Fibroblast of upper back skin (primary cell): ENCODE results near the gene IMPG2.
A peak's percentile ranks its signal among the peaks of the same experiment; 100 is the strongest.

Experiments
- DNase-seq: peaks from one replicate; pipeline ENCODE4 v3.0.0-alpha.2; 2013

The IMPG2 gene

GRCh38 chr3:101273156-101273555, 47.2 kb downstream of the IMPG2 start:
- DNase-seq: no peak

GRCh38 chr3:101271728-101272127, 48.6 kb downstream of the IMPG2 start:
- no peak for DNase-seq

- DNase-seq: no peak
These were observed 50.2 kb downstream of the IMPG2 start for GRCh38 chr3:101270149-101270548.

- DNase-seq: no peak
These were observed 51.3 kb downstream of the IMPG2 start for GRCh38 chr3:101268971-101269671.

GRCh38 chr3:101268141-101268540, 52.2 kb downstream of the IMPG2 start:
- DNase-seq: no peak

GRCh38 chr3:101266566-101266965, 53.8 kb downstream of the IMPG2 start:
- no peak for DNase-seq

- no peak for DNase-seq
These were observed 54.3 kb downstream of the IMPG2 start for GRCh38 chr3:101266071-101266470.

GRCh38 chr3:101262393-101263240, 57.8 kb downstream of the IMPG2 start:
- no peak for DNase-seq

- DNase-seq: peak; percentile 43
These were observed 58.9 kb downstream of the IMPG2 start for GRCh38 chr3:101261506-101261905.

GRCh38 chr3:101259485-101260341, 60.7 kb downstream of the IMPG2 start:
- no peak for DNase-seq

GRCh38 chr3:101256511-101256910, 63.9 kb downstream of the IMPG2 start:
- DNase-seq: no peak

GRCh38 chr3:101255441-101255840, 64.9 kb downstream of the IMPG2 start:
- no peak for DNase-seq

GRCh38 chr3:101253396-101253795, 67.0 kb downstream of the IMPG2 start:
- DNase-seq: no peak

- DNase-seq: no peak
These were observed 67.4 kb downstream of the IMPG2 start for GRCh38 chr3:101252945-101253344.

- DNase-seq: no peak
These were observed 68.1 kb downstream of the IMPG2 start for GRCh38 chr3:101252307-101252706.

- no peak for DNase-seq
These were observed 68.9 kb downstream of the IMPG2 start for GRCh38 chr3:101251441-101251840.

- no peak for DNase-seq
These were observed 70.9 kb downstream of the IMPG2 start for GRCh38 chr3:101249522-101249921.

GRCh38 chr3:101248736-101249135, 71.6 kb downstream of the IMPG2 start:
- no peak for DNase-seq

GRCh38 chr3:101244212-101244575, 76.2 kb downstream of the IMPG2 start:
- peak; percentile 36 for DNase-seq

- peak; percentile 68 for DNase-seq
These were observed 76.8 kb downstream of the IMPG2 start for GRCh38 chr3:101243285-101244211.

- no peak for DNase-seq
These were observed 79.5 kb downstream of the IMPG2 start for GRCh38 chr3:101240719-101241399.

- DNase-seq: no peak
These were observed 85.3 kb downstream of the IMPG2 start for GRCh38 chr3:101235048-101235447.
